Right kidney (tissue), 1 donor: ENCODE results near the gene CHD1.

Source experiments
- DNase-seq: peaks from one replicate; pipeline ENCODE4 v3.0.0-alpha.2; 2016

Gene CHD1

GRCh38 chr5:98936948-98937715 is 8.3 kb upstream of the CHD1 start:
- no peak for DNase-seq

GRCh38 chr5:98935206-98935605 is 6.4 kb upstream of the CHD1 start:
- no peak for DNase-seq

- DNase-seq: no peak
Measured at GRCh38 chr5:98934546-98934945, 5.7 kb upstream of the CHD1 start.

GRCh38 chr5:98933445-98934072 is 4.8 kb upstream of the CHD1 start:
- no peak for DNase-seq

- no peak for DNase-seq
Measured at GRCh38 chr5:98930972-98931762, 2.4 kb upstream of the CHD1 start.

GRCh38 chr5:98929710-98930298 is 997 bp upstream of the CHD1 start:
- DNase-seq: no peak

GRCh38 chr5:98927989-98928872 is 576 bp downstream of the CHD1 start:
- peak; percentile 99 for DNase-seq

- peak; percentile 74 for DNase-seq
Measured at GRCh38 chr5:98927242-98927988, 1.4 kb downstream of the CHD1 start.

GRCh38 chr5:98923966-98924365 is 4.8 kb downstream of the CHD1 start:
- no peak for DNase-seq

- no peak for DNase-seq
Measured at GRCh38 chr5:98921947-98922505, 6.8 kb downstream of the CHD1 start.

- DNase-seq: no peak
Measured at GRCh38 chr5:98917433-98917832, 11.4 kb downstream of the CHD1 start.

GRCh38 chr5:98916540-98916939 is 12.3 kb downstream of the CHD1 start:
- DNase-seq: no peak

- no peak for DNase-seq
Measured at GRCh38 chr5:98913911-98914310, 14.9 kb downstream of the CHD1 start.

- no peak for DNase-seq
Measured at GRCh38 chr5:98911280-98912040, 17.3 kb downstream of the CHD1 start.

GRCh38 chr5:98909363-98909762 is 19.4 kb downstream of the CHD1 start:
- DNase-seq: no peak

GRCh38 chr5:98907951-98908350 is 20.9 kb downstream of the CHD1 start:
- no peak for DNase-seq

- no peak for DNase-seq
Measured at GRCh38 chr5:98906756-98907355, 22.0 kb downstream of the CHD1 start.

- no peak for DNase-seq
Measured at GRCh38 chr5:98905857-98906688, 22.7 kb downstream of the CHD1 start.

GRCh38 chr5:98904780-98905179 is 24.0 kb downstream of the CHD1 start:
- no peak for DNase-seq
